Measurements from ENCODE around the gene DCAF12L1.

The DCAF12L1 gene

DNA sequence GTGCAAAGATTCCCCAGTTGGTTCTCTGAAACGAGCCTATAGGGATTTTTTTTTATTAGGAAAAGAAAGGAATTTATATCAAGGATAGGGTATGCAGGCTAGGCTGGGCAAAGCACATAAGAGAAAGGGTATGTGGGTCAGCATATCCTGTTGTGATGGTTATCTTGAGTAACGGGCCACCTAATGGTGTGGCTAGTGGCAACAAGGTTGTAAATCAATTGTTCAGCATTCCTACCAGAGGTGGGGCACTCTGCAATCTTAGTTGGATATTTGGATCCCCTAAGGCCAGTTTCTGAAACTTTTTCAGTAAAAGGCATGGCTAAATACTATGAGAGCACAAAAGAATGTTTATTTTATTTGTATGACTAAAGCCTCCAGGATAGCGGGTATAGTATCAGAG is 42.7 kb downstream of the DCAF12L1 start:
- Histone ChIP-seq H3K4me3 (no peak overlapping the region), H3K27ac (no peak overlapping the region)
- TF ChIP-seq, protein P1, sequence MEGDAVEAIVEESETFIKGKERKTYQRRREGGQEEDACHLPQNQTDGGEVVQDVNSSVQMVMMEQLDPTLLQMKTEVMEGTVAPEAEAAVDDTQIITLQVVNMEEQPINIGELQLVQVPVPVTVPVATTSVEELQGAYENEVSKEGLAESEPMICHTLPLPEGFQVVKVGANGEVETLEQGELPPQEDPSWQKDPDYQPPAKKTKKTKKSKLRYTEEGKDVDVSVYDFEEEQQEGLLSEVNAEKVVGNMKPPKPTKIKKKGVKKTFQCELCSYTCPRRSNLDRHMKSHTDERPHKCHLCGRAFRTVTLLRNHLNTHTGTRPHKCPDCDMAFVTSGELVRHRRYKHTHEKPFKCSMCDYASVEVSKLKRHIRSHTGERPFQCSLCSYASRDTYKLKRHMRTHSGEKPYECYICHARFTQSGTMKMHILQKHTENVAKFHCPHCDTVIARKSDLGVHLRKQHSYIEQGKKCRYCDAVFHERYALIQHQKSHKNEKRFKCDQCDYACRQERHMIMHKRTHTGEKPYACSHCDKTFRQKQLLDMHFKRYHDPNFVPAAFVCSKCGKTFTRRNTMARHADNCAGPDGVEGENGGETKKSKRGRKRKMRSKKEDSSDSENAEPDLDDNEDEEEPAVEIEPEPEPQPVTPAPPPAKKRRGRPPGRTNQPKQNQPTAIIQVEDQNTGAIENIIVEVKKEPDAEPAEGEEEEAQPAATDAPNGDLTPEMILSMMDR (IDR thresholded peaks at IDR 0.05): no peak
- no peak for DNase-seq (ENCODE audit: low spot score)
